Progenitor cell of endocrine pancreas (in vitro differentiated cells): ENCODE results near the gene MEGF10. TPM values are rescaled to one million over a fixed set of nuclear protein-coding genes. Genes with fewer than 3 reads are reported as not detected.

Source experiments
- DNase-seq: peaks from one replicate; pipeline ENCODE4 v3.0.0; 2021; ENCODE audit warnings: low spot score; ENCODE audit not compliant: unreplicated experiment
- H3K27ac Mint-ChIP-seq: 2 replicates; pipeline ENCODE4 v1.8.0; 2021; ENCODE audit warnings: mild to moderate bottlenecking, moderate library complexity, mixed read lengths
- H3K27me3 Mint-ChIP-seq: 2 replicates; pipeline ENCODE4 v1.8.0; 2021; ENCODE audit warnings: mixed read lengths
- H3K36me3 Mint-ChIP-seq: 2 replicates; pipeline ENCODE4 v1.8.0; 2022; ENCODE audit warnings: mixed read lengths; ENCODE audit not compliant: insufficient read depth
- H3K4me1 Mint-ChIP-seq: 2 replicates; pipeline ENCODE4 v1.8.0; 2021; ENCODE audit warnings: low read depth, mixed read lengths
- H3K4me3 Mint-ChIP-seq: 2 replicates; pipeline ENCODE4 v1.8.0; 2021; ENCODE audit warnings: low read depth, mild to moderate bottlenecking, moderate library complexity, mixed read lengths
- H3K9me3 Mint-ChIP-seq: 2 replicates; pipeline ENCODE4 v1.8.0; 2021; ENCODE audit warnings: low read depth, mixed read lengths
- total RNA-seq: library from RNA; stranded (reverse); gene quantifications from 2 replicates; pipeline ENCODE4 v1.2.1, GENCODE V29; 2021
- TF ChIP-seq, protein P1 (sequence below): fragments of 200-600 bp; sonication (generic); IDR thresholded peaks from one replicate; pipeline ENCODE4 v1.5.0; 2021; ENCODE audit warnings: antibody characterized with exemption, mild to moderate bottlenecking; ENCODE audit not compliant: unreplicated experiment

MEGF10 gene
- total RNA-seq, 1 donor from 2014 or later: 12.5 TPM

DNA sequence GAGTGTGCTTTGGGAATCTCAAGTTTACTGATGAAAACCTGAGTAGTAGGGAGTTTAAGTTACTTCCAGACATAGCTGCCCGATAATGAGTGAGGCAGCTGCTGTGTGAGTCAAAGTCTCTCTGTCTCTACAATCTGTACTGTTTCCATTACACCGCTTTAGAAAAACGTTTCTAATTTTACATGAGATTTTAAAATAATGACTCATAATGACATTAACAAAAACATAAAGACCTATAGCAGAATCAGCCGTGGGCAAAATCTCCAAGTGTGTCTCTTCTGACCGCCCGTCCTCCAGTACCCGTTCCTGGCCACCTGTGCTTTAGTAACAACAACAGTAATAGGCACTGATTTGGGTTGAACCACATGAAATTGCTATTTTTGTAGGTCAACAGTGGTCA is 157.2 kb downstream of the MEGF10 start:
- H3K4me1 Mint-ChIP-seq: peaks cover 17% of the 10 kb centered on the region
- no peak overlapping the region for H3K4me3 Mint-ChIP-seq
- H3K36me3 Mint-ChIP-seq: peaks cover 11% of the 10 kb centered on the region
- no peak for DNase-seq
- TF ChIP-seq, protein P1, sequence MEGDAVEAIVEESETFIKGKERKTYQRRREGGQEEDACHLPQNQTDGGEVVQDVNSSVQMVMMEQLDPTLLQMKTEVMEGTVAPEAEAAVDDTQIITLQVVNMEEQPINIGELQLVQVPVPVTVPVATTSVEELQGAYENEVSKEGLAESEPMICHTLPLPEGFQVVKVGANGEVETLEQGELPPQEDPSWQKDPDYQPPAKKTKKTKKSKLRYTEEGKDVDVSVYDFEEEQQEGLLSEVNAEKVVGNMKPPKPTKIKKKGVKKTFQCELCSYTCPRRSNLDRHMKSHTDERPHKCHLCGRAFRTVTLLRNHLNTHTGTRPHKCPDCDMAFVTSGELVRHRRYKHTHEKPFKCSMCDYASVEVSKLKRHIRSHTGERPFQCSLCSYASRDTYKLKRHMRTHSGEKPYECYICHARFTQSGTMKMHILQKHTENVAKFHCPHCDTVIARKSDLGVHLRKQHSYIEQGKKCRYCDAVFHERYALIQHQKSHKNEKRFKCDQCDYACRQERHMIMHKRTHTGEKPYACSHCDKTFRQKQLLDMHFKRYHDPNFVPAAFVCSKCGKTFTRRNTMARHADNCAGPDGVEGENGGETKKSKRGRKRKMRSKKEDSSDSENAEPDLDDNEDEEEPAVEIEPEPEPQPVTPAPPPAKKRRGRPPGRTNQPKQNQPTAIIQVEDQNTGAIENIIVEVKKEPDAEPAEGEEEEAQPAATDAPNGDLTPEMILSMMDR: no peak
- no peaks in the 10 kb centered on the region for H3K27me3 Mint-ChIP-seq
- H3K27ac Mint-ChIP-seq: no peak overlapping the region
- H3K9me3 Mint-ChIP-seq: peaks cover 4% of the 10 kb centered on the region

DNA sequence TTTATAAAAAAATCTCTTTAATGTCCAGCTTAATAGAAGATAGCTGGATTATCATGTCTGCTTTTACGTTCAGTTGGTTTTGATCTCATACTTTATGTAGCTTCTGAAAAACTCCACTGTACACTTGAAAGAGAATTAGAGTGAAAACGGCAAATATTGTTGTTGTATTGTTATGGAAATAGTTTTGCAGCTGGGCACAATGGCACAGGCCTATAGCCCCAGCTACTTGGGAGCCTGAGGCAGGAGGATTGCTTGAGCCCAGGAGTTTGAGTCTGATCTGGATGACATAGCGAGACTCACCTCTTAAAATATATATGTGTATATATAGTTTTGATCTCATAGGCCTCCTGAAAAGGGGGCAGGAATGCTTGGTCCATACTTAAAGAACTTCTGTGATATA is 159.4 kb downstream of the MEGF10 start:
- Mint-ChIP-seq H3K4me1 (peaks cover 13% of the 10 kb centered on the region), H3K4me3 (no peak overlapping the region), H3K27me3 (no peaks in the 10 kb centered on the region), H3K9me3 (peaks cover 5% of the 10 kb centered on the region), H3K27ac (no peak overlapping the region), H3K36me3 (peaks cover 13% of the 10 kb centered on the region)
- TF ChIP-seq, protein P1: no peak
- DNase-seq: no peak

DNA sequence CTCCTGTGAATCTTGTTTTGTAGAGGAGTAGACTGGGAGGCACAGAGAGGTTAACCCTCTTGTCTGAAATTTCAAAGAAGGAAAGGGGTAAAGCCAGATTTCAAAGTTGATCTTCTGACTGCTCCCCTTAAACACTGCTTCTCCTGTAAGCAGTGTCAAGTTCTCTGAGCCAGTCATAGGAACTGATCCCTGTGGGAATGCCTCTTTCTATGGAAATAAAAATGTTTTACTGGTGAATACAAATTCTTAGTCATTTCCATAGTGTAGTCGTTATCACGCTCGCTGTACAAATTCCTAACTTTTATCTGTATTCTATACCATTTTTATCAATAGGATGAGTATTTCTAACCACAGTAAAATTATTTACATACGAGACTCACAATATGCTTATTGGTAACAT is 160.5 kb downstream of the MEGF10 start:
- Mint-ChIP-seq H3K36me3 (peaks cover 14% of the 10 kb centered on the region), H3K4me3 (no peak overlapping the region)

GRCh38 chr5:127452626-127453025 is 162.0 kb downstream of the MEGF10 start:
- DNase-seq: no peak
- Mint-ChIP-seq H3K27ac (no peak overlapping the region), H3K9me3 (peaks cover 2% of the 10 kb centered on the region), H3K27me3 (no peaks in the 10 kb centered on the region), H3K4me3 (no peak overlapping the region), H3K36me3 (peaks cover 10% of the 10 kb centered on the region), H3K4me1 (peaks cover 3% of the 10 kb centered on the region)
- TF ChIP-seq, protein P1: no peak

More for the DNA sequence above, 160.5 kb downstream of the MEGF10 start:
- Mint-ChIP-seq H3K4me1 (peaks cover 6% of the 10 kb centered on the region), H3K9me3 (peaks cover 5% of the 10 kb centered on the region), H3K27me3 (no peaks in the 10 kb centered on the region), H3K27ac (no peak overlapping the region)
- no peak for DNase-seq
- TF ChIP-seq, protein P1: no peak

DNA sequence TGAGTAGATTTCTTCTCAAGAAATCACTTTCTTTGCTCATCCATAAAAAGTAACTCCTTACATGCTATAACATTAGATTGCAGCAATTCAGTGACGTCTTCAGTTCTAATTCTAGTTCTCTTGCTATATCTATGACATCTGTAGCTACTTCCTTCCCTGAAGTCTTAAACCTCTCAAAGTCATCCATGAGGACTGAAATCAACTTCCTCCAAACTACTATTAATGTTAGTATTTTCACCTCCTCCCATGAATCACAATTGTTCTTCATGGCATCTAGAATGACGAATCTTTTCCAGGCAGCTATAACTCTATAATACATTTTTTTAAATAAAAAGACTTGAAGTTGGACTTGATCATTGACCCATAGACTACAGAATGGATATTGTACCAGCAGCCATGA is 180.6 kb downstream of the MEGF10 start:
- Mint-ChIP-seq H3K27ac (no peak overlapping the region), H3K4me3 (no peak overlapping the region), H3K9me3 (peaks cover 2% of the 10 kb centered on the region), H3K36me3 (no peaks in the 10 kb centered on the region), H3K27me3 (peaks cover 4% of the 10 kb centered on the region), H3K4me1 (peaks cover 1% of the 10 kb centered on the region)
- TF ChIP-seq, protein P1: no peak
- DNase-seq: no peak
